Stimulated activated CD8-positive, alpha-beta memory T cell treated with anti-CD3 and anti-CD28 coated beads, Interleukin-4, amount 100 ng/mL, for 48 hours (primary cell): Measurements from ENCODE around the gene RPP30.
"Not testable (repeated sequence)": the region's sequence is repeated elsewhere in the genome, so short reads cannot be mapped to it uniquely, and the experiment has no call there.

Experiments used
- DNase-seq: peaks from one replicate; pipeline ENCODE4 v3.0.0-alpha.2; 2020

The RPP30 gene

GRCh38 chr10:90917968-90918318 lies 46.2 kb downstream of the RPP30 start:
- DNase-seq, result no peak

- DNase-seq, result no peak
These were observed 48.2 kb downstream of the RPP30 start for GRCh38 chr10:90919683-90920574.

GRCh38 chr10:90920986-90921666 lies 49.4 kb downstream of the RPP30 start, which contains the start of gene ANKRD1:
Gene ANKRD1, minus strand, starts transcription at chr10:90921087. Its CDS starts 60 bp downstream, at chr10:90921027.
- DNase-seq, result no peak

- no peak for DNase-seq
These were observed 50.1 kb downstream of the RPP30 start for GRCh38 chr10:90921906-90922305.

GRCh38 chr10:90923111-90923731 lies 51.4 kb downstream of the RPP30 start:
- no peak for DNase-seq

GRCh38 chr10:90924552-90924951 lies 52.8 kb downstream of the RPP30 start:
- no peak for DNase-seq

GRCh38 chr10:90925079-90926029 lies 53.6 kb downstream of the RPP30 start:
- DNase-seq, result no peak

- DNase-seq, result no peak
These were observed 55.5 kb downstream of the RPP30 start for GRCh38 chr10:90927293-90927692.

- DNase-seq, result no peak
These were observed 57.4 kb downstream of the RPP30 start for GRCh38 chr10:90929179-90929578.

- no peak for DNase-seq
These were observed 58.5 kb downstream of the RPP30 start for GRCh38 chr10:90930070-90930837.

GRCh38 chr10:90930971-90931871 lies 59.4 kb downstream of the RPP30 start:
- DNase-seq, result no peak

- no peak for DNase-seq
These were observed 64.0 kb downstream of the RPP30 start for GRCh38 chr10:90935581-90936275.

- no peak for DNase-seq
These were observed 64.5 kb downstream of the RPP30 start for GRCh38 chr10:90936276-90936659.

- DNase-seq, result no peak
These were observed 66.0 kb downstream of the RPP30 start for GRCh38 chr10:90937645-90938258.

- DNase-seq, result no peak
These were observed 67.3 kb downstream of the RPP30 start for GRCh38 chr10:90939116-90939515.

- DNase-seq, result no peak
These were observed 67.9 kb downstream of the RPP30 start for GRCh38 chr10:90939648-90940047.

- not testable (repeated sequence) for DNase-seq
These were observed 71.2 kb downstream of the RPP30 start for GRCh38 chr10:90942980-90943379.

- no peak for DNase-seq
These were observed 73.0 kb downstream of the RPP30 start for GRCh38 chr10:90944749-90945148.

GRCh38 chr10:90945491-90946070 lies 73.8 kb downstream of the RPP30 start:
- no peak for DNase-seq
